GM21390 (cell line): ENCODE results near the gene SLC2A4RG.

Experiments used
- ATAC-seq: cut with Tn5 transposase; IDR thresholded peaks from one replicate; pipeline ENCODE4 v1.9.1; 2021; ENCODE audit not compliant: unreplicated experiment

Gene SLC2A4RG, protein sequence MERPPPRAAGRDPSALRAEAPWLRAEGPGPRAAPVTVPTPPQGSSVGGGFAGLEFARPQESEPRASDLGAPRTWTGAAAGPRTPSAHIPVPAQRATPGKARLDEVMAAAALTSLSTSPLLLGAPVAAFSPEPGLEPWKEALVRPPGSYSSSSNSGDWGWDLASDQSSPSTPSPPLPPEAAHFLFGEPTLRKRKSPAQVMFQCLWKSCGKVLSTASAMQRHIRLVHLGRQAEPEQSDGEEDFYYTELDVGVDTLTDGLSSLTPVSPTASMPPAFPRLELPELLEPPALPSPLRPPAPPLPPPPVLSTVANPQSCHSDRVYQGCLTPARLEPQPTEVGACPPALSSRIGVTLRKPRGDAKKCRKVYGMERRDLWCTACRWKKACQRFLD

DNA sequence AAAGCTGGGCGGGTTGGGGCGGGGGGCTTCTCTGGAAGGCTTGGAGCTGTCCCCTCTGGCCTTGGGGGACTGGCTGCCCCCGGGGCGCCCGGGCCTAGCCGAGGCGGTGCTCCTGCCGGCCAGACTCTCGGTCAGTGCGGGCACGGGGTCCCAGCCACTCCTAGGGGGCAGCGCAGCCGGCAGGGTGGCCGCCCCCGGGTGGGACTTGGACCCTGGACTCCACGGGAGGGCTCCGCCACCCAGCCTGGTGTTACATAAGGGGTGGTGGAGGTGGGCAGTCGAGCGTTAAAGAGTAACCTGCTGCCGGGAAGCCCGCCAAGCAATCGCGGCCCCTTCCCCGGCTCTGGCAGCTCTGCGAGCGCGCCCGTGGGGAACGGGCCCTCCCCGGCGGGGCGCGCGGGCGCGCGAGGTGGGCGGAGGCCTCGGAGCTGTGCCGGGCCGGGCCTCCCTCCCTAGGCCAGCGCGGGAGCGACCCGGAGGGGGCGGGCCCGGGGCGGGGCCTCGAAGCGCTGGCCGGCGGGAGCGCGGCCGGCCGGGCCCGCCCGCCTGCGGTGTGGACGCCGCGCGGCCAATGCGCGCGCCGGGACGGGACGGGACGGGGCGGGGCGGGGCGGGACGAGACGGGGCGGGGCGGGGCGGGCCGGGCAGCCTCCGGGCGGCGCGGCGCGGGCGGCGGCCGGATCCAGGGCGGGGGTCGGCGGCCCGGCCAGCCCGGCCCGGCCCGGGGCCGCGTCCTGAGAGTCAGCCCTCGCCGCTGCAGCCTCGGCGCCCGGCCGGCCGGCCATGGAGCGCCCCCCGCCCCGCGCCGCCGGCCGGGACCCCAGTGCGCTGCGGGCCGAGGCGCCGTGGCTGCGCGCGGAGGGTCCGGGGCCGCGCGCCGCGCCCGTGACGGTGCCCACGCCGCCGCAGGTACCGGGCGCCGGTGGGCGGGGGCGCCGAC is at the start of gene SLC2A4RG:
SLC2A4RG (plus strand) TSS at position 647 of the 940 bp plus-strand sequence; CDS start at position 784, 137 bp downstream.
- ATAC-seq, result peak; percentile 47

DNA sequence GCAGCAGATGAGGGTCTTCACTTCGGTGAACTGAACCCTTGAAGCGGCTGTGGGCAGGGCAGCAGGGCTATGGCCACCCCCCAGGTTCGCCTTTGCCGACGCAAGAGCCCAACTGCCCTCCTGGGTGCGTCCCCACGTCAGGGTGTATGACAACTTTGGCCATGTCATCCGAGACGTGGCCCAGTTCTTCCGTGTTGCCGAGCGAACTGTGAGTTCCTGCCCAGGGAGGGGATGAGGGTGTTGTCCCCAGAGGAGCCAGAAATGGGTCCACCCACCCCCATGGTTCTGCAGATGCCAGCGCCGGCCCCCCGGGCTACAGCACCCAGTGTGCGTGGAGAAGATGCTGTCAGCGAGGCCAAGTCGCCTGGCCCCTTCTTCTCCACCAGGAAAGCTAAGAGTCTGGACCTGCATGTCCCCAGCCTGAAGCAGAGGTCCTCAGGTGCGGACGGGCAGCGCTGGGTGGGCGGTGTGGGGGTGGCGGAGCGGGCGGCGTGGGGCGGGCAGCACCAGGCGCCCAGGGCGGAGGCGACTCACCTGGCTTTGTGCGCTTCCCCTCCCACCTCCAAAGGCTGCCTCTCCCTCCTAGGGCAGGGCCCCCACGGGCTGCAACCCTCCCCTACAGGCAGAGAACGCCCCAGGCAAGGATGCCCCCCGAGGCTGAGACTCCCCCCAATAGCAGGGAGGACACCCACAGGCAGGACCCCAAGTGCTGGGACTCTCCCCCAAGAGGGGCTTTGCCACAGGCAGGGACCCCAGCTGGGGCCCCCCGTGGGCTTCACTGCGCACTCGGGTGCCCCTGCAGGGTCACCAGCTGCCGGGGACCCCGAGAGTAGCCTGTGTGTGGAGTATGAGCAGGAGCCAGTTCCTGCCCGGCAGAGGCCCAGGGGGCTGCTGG is 49.3 kb upstream of the SLC2A4RG start:
- no peak for ATAC-seq

DNA sequence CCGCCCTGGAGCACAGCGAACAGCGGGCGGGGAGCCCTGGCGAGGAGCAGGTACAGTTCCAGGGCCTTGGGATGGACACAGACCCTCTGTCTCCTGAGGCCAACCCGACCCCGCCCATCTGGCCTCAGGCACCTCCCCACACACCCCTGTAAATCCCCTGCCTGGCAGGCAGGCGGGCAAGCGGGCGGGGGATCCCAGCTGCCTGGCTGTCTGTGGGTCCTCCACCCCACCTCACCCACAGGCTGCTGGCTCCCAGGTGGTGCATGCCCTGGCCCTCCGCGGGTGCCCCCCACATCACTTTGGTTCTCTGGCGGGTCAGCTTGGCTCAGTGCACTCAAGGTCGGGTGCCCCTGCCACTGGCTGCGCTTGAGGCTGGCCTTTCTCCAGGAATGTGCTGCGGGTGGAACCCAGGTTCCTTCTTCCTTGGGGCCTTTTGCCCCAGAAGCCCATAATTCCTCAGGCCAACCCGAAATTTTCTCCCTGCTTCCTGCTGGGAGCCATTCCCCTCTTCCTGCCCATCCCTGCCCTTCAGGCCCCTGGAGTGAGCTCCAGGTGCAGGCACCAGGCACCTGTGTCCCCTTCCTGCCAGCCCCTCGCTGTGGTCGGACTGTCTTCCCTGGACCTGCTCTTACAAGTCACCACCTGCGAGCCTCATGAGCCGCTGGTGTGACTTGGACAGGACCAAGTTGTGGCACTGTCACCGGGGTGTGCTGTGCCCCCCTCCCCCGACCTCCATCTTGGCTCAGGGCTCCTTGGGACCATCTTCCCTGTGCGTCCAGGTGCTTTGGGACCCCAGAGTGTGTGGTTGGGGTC is 48.5 kb upstream of the SLC2A4RG start:
- no peak for ATAC-seq

DNA sequence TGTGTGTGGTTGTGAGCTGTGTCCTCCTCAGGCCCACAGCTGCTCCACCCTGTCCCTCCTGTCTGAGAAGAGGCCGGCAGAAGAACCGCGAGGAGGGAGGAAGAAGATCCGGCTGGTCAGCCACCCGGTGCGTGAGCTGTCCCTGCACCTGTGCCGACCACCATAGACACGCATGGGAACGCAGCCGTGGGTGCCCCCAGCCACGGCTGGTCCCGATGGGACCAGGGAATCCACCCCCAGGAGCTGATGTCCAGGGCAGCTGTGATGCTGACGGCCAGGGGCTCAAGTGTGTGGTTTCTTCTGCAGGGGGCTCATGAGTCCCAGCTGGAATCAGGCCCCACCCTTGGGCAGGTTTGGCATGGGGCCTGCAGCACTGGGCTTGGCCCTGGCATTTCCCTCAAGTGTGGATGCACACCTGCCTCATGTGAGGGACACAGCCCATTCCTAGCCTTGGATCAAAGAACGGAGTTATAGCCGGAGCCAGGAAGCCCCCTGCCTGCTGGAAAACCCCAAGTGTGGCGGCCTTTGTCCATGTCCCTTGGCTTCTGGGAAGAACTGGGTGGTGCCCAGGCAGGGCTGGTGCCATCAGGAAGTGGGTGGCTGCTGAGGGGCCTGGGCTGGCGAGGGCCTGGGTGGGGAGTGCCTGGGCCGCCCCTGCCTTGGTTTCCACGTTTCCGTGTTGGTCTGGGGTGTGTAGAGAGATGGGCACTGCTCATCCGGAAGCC is 47.7 kb upstream of the SLC2A4RG start:
- no peak for ATAC-seq

DNA sequence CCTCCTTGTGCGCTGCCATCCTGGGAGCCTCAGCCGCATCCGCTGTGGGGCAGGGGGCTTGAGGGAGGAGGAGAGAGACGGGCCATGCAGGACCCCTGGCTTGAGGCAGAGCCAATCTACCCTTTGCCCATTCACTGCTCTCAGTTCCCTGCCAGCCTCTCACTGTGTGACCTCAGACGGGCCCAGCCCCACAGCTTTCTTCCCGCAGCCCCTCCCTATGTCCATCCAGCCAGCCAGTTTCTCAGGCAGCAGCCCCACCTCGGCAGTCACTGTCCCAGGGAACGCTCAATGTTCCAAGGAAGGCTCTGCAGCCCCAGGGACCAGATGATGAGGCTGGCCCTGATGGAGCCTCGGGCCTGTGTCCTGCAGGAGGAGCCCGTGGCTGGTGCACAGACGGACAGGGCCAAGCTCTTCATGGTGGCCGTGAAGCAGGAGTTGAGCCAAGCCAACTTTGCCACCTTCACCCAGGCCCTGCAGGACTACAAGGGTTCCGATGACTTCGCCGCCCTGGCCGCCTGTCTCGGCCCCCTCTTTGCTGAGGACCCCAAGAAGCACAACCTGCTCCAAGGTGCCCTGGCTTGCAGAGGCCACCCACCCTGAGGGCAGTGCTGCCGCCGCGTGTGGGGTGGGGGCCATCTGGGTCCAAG is 47.0 kb upstream of the SLC2A4RG start:
- no peak for ATAC-seq

DNA sequence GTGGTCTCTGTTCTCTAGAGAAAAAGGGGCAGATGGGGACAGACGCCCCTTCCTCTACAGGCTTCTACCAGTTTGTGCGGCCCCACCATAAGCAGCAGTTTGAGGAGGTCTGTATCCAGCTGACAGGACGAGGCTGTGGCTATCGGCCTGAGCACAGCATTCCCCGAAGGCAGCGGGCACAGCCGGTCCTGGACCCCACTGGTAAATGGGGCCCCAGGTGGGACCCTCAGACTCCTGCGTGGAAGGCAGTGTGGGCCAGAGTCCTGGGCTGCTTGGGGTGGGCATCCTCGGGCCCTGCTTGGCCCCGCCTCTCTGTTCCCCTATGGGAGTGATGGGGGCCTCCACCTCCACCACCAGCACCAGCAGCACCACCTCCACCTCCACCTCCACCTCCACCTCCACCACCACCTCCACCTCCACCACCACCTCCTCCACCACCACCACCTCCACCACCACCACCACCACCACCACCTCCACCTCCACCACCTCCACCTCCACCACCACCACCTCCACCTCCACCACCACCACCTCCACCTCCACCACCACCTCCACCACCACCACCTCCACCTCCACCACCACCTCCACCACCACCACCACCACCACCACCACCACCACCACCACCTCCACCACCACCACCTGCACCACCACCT is 46.4 kb upstream of the SLC2A4RG start:
- no peak for ATAC-seq

DNA sequence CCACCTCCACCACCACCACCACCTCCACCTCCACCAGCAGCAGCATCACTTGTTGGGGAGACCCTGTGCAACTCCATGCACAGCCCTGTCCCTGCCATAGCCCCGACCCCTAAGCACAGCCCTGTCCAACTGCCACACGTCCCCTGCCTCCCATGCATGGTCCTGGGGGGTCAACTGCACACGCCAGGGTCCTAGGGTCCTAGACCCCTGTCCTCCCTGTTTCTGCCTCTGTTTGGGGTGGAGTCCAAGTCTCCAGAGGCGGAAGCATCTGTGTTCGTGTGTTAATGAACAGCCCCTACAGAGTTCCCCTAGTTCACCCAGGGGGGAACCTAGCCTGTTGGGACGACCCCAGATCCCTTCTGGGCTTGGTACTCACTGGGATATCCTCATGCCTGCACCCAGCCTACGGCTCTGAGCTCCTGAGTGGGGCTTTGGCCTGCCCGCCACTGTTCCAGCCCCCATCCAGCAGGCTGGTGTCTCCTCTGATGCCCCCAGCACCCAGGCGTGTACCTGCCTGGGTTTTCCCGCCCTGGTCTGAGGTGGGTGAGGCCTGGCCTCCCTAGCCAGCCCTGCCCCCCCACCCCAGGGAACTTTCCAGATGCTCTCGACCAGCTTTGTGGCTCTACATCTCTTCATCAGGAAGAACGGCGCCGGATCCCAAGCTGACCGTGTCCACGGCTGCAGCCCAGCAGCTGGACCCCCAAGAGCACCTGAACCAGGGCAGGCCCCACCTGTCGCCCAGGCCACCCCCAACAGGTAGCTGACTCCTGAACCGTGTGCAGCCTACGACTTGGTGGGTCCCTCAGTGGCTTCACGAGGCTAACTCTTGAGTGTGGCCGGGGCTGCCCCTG is 45.6 kb upstream of the SLC2A4RG start:
- no peak for ATAC-seq

DNA sequence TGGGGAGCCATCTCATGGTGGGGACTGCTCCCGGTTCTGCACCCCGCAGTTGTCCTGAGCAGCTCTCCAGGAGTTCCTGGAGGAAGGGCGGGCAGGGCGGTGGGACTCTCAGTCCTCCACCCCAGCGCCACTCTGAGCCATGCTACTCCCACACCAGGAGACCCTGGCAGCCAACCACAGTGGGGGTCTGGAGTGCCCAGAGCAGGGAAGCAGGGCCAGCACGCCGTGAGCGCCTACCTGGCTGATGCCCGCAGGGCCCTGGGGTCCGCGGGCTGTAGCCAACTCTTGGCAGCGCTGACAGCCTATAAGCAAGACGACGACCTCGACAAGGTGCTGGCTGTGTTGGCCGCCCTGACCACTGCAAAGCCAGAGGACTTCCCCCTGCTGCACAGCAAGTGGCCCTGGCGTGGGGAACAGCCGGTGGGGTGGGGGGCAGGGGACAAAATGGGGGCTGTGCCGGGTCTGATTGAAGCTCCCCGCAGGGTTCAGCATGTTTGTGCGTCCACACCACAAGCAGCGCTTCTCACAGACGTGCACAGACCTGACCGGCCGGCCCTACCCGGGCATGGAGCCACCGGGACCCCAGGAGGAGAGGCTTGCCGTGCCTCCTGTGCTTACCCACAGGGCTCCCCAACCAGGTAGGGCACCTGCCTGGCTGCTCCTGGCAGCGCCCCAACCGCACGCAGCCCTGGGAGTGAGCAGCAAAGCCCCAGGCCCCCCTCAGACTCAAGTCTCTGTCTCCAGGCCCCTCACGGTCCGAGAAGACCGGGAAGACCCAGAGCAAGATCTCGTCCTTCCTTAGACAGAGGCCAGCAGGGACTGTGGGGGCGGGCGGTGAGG is 44.8 kb upstream of the SLC2A4RG start:
- ATAC-seq, result no peak

DNA sequence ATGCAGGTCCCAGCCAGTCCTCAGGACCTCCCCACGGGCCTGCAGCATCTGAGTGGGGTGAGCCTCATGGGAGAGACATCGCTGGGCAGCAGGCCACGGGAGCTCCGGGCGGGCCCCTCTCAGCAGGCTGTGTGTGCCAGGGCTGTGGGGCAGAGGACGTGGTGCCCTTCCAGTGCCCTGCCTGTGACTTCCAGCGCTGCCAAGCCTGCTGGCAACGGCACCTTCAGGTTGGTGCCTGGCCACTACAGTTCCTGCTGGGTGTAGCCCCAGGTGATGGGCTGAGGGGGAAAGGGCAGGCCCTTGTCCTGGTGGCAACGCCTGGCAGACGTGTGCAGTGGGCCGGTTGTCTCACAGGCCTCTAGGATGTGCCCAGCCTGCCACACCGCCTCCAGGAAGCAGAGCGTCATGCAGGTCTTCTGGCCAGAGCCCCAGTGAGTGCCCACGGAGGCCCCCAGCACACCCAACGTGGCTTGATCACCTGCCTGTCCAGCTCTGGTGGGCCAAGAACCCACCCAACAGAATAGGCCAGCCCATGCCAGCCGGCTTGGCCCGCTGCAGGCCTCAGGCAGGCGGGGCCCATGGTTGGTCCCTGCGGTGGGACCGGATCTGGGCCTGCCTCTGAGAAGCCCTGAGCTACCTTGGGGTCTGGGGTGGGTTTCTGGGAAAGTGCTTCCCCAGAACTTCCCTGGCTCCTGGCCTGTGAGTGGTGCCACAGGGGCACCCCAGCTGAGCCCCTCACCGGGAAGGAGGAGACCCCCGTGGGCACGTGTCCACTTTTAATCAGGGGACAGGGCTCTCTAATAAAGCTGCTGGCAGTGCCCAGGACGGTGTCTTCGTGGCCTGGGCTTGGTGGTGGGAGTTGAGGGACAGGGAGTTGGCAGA is 43.9 kb upstream of the SLC2A4RG start:
- no peak for ATAC-seq

DNA sequence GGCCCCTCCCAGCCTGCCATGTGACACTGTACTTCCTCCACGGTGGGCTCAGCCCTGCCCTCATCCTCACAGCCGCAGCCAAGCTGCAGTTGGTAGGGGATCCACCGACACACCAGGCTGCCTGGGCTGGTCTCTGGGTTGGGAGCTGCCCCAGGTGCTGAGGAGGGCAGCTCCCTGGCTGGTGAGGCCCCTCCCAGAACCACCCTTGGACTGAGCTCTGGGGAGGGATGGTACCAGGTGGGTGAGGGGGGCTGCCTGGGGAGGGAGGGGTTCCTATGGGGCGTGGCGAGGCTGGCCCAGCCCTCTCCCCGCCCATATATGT is 43.3 kb upstream of the SLC2A4RG start:
- no peak for ATAC-seq

DNA sequence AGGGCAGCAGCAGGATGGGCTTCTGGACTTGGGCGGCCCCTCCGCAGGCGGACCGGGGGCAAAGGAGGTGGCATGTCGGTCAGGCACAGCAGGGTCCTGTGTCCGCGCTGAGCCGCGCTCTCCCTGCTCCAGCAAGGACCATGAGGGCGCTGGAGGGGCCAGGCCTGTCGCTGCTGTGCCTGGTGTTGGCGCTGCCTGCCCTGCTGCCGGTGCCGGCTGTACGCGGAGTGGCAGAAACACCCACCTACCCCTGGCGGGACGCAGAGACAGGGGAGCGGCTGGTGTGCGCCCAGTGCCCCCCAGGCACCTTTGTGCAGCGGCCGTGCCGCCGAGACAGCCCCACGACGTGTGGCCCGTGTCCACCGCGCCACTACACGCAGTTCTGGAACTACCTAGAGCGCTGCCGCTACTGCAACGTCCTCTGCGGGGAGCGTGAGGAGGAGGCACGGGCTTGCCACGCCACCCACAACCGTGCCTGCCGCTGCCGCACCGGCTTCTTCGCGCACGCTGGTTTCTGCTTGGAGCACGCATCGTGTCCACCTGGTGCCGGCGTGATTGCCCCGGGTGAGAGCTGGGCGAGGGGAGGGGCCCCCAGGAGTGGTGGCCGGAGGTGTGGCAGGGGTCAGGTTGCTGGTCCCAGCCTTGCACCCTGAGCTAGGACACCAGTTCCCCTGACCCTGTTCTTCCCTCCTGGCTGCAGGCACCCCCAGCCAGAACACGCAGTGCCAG is 42.8 kb upstream of the SLC2A4RG start, which contains the start of gene TNFRSF6B:
TNFRSF6B (plus strand) TSS at position 25 of the 729 bp plus-strand sequence; CDS start at position 141, 116 bp downstream.
- no peak for ATAC-seq

DNA sequence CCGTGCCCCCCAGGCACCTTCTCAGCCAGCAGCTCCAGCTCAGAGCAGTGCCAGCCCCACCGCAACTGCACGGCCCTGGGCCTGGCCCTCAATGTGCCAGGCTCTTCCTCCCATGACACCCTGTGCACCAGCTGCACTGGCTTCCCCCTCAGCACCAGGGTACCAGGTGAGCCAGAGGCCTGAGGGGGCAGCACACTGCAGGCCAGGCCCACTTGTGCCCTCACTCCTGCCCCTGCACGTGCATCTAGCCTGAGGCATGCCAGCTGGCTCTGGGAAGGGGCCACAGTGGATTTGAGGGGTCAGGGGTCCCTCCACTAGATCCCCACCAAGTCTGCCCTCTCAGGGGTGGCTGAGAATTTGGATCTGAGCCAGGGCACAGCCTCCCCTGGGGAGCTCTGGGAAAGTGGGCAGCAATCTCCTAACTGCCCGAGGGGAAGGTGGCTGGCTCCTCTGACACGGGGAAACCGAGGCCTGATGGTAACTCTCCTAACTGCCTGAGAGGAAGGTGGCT is 42.2 kb upstream of the SLC2A4RG start:
- ATAC-seq, result no peak

DNA sequence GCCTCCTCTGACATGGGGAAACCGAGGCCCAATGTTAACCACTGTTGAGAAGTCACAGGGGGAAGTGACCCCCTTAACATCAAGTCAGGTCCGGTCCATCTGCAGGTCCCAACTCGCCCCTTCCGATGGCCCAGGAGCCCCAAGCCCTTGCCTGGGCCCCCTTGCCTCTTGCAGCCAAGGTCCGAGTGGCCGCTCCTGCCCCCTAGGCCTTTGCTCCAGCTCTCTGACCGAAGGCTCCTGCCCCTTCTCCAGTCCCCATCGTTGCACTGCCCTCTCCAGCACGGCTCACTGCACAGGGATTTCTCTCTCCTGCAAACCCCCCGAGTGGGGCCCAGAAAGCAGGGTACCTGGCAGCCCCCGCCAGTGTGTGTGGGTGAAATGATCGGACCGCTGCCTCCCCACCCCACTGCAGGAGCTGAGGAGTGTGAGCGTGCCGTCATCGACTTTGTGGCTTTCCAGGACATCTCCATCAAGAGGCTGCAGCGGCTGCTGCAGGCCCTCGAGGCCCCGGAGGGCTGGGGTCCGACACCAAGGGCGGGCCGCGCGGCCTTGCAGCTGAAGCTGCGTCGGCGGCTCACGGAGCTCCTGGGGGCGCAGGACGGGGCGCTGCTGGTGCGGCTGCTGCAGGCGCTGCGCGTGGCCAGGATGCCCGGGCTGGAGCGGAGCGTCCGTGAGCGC is 41.6 kb upstream of the SLC2A4RG start:
- ATAC-seq, result no peak
